Fibroblast of the aortic adventitia (primary cell): ENCODE measurements around the gene BATF3. TPM values are rescaled to one million over a fixed set of nuclear protein-coding genes. Genes with fewer than 3 reads are reported as not detected.
"Not testable (repeated sequence)": the region's sequence is repeated elsewhere in the genome, so short reads cannot be mapped to it uniquely, and the experiment has no call there.

Experiments used
- DNase-seq: peaks from one replicate; pipeline ENCODE4 v3.0.0-alpha.2; 2010; ENCODE audit warnings: low read depth
- H3K4me3 ChIP-seq: 2 replicates; pipeline ENCODE4 v1.5.1; 2011; ENCODE audit warnings: low read depth, mild to moderate bottlenecking, control low read depth, low read length, moderate library complexity
- total RNA-seq: library from RNA; depleted of rRNA; stranded (reverse); fragments of >200 nt; gene quantifications from 2 replicates; pipeline ENCODE4 v1.2.3, GENCODE V29; 2012; ENCODE audit warnings: low replicate concordance
- TF ChIP-seq, protein P1 (sequence below): IDR thresholded peaks from 2 replicates; pipeline ENCODE4 v1.5.1; 2011; ENCODE audit warnings: mild to moderate bottlenecking, low read length, control low read depth, inconsistent platforms; ENCODE audit not compliant: insufficient read depth

BATF3 gene
- total RNA-seq, 1 donor: 4.8 TPM

DNA sequence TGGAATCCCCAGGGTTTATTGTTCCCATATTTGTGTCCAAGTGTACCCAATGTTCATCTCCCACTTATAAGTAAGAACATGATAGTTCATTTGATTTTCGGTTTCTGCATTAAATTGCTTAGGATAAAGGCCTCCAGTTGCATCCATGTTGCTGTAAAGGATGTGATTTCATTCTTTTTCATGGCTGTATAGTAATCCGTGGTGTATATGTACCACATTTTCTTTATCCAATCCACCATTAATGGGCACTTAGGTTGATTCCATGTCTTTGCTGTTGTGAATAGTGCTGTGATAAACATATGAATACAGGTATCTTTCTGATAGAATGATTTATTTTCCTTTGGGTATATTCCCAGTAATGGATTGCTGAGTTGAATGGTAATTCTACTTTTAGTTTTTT, 20.0 kb upstream of the BATF3 start:
- H3K4me3 ChIP-seq: no peak overlapping the region
- TF ChIP-seq, protein P1, sequence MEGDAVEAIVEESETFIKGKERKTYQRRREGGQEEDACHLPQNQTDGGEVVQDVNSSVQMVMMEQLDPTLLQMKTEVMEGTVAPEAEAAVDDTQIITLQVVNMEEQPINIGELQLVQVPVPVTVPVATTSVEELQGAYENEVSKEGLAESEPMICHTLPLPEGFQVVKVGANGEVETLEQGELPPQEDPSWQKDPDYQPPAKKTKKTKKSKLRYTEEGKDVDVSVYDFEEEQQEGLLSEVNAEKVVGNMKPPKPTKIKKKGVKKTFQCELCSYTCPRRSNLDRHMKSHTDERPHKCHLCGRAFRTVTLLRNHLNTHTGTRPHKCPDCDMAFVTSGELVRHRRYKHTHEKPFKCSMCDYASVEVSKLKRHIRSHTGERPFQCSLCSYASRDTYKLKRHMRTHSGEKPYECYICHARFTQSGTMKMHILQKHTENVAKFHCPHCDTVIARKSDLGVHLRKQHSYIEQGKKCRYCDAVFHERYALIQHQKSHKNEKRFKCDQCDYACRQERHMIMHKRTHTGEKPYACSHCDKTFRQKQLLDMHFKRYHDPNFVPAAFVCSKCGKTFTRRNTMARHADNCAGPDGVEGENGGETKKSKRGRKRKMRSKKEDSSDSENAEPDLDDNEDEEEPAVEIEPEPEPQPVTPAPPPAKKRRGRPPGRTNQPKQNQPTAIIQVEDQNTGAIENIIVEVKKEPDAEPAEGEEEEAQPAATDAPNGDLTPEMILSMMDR: no peak
- no peak for DNase-seq

DNA sequence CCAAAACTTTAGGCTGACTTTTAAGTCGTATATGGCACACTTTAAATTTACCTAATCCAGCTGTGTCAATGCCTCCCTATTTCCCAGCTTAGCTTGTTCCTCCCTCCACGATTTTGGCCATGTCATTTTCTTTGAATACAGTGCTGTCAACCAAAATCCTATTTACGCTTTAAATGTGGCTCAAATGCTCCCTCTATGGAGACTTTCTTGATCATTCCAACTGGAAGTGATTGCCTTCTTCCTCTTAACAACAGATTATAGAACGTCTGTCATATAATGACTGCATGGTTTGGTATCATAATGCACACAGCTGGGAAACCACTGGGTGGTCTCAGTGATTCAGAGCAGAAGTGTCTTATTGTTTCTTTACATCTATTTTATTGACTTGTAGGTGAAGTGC, 18.9 kb upstream of the BATF3 start:
- TF ChIP-seq, protein P1: peak; percentile 26
- no peak overlapping the region for H3K4me3 ChIP-seq
- DNase-seq: peak; percentile 33

DNA sequence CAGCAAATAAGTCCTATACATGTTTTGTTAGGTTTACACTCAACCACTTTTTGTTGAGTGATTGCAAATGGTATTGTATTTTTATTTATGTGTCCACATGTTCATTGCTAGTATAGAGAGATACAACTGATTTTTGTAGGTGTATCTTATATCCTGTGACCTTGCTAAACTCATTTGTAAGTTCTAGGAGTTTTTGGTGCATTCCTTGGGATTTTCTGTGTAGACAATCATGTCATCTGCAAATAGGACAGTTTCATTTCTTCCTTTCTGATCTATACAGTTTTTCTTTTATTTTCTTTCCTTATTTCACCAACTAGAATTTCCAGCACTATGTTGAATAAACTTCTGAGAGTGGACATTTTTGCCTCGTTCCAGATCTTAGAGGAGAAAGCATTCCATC, 16.5 kb upstream of the BATF3 start:
- no peak overlapping the region for H3K4me3 ChIP-seq
- DNase-seq: no peak
- TF ChIP-seq, protein P1: no peak

DNA sequence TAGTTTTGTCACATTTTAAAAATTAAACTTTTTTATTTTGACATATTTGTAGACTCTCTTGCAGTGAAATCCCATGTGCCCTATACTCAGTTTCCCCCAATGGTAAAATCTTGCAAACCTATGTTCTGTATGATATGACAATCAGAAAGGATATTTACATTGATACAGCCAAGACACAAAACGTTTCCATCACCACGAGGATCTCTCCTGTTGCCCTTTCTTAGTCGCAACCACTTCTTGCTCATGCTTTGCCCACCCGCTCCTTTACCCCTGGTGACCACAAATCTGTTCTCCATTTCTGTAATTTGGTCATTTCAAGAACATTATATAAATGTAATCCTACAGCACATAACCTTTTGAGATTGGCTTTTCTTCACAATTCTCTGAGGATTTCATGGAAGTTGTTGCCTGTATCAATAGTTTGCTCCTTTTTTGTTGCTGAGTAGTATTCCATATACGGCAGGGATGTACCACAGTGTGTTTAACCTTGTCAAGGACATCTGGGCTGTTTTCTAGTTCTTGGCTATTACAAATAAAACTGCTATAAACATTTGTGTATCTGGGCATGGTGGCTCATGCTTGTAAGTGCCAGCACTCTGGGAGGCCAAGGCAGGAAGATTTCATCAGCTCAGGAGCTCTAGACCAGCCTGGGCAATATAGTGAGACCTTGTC, 14.0 kb upstream of the BATF3 start:
- no peak overlapping the region for H3K4me3 ChIP-seq
- TF ChIP-seq, protein P1: no peak
- no peak for DNase-seq

DNA sequence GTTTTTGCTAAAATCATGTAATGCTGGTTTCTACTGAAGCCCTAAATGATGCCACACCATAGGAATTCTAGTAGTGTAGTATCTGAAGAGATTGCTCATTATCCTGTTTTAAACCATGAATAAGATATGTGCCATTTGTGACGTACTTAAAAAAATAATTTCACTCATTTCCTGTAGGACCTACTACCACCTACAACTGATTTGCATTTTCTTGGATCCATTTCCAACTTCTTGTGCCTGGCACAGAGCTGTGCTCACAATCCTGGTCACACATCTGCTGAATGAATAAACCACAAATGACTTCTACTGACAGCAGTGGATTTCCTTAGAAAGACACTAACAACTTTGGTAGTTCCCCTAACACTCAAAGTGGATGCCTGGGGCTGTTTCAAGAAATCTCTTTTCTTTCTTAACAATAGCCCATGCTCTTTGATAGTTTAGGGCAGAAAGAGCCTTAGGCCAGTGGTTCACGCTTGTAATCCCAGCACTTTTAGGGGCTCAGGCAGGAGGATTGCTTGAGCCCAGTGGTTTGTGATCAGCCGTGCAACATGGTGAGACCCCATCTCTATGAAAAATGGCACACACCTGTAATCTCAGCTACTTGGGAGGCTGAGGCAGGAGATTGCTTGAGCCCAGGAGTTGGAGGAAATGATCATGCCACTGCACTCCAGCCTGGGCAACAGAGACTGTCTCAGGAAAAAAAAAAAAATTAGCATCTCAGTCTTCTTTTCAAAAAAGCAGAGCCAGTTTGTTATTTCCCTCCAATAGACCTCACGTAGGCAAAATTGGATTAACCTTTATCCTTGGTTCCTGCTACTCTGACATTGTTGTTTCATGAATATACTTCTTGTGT, 13.0 kb upstream of the BATF3 start:
- H3K4me3 ChIP-seq: no peak overlapping the region
- DNase-seq: peak; percentile 70
- TF ChIP-seq, protein P1: no peak

DNA sequence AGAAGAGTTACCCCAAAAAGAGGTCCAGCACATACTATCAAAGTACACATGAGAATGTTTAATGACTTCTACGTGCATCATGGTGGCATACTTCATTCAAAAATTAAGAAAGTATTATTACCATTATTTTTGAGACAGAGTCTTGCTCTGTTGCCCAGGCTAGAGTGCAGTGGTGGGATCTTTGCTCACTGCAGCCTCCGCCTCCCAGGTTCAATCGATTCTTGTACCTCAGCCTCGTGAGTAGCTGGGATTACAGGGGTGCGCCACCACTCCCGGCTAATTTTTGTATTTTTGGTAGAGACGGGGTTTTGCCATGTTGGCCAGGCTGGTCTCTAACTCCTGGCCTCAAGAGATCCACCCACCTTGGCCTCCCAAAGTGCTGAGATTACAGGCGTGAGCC, 12.3 kb upstream of the BATF3 start:
- DNase-seq, H3K4me3 ChIP-seq: not testable (repeated sequence)

DNA sequence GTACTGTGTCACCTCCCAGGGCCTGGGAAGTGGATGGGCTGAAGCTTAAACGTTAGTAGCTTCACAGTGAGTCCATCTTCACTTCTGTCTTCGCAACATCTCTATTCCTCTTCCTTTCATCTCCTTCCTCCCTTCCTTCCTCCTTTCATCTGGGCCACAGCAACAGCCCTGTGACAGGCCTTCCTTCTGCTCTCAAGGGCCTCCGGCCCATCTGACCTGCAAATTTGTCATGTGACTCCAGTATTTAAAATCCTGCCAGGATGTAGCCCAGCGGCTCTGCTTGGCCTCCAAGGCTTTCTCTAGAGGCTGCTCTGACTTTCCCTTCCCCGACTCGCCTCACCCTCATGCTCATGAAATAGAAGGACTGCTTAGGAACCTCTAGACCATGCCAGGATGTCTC, 10.9 kb upstream of the BATF3 start:
- TF ChIP-seq, protein P1: no peak
- DNase-seq: no peak
- H3K4me3 ChIP-seq: no peak overlapping the region
